ENCODE measurements around the gene CERT1. TPM values are rescaled to one million over a fixed set of nuclear protein-coding genes. Genes with fewer than 3 reads are reported as not detected.

Gene CERT1
- total and polyA plus RNA-seq, 2 donors (not counting 3 experiments of a cell fraction or from before 2014, with no cell fraction given): 8.0 to 21.3 TPM

- FAIRE-seq (no peak), DNase-seq (ENCODE audit: low read depth, low spot score) (no peak)
- H3K9me3 ChIP-seq (replicated peaks; ENCODE audit: control insufficient read depth, insufficient read depth, low read length): no peaks in the 10 kb centered on the region
- POLR2A ChIA-PET: no interaction called here
- intact Hi-C loops (cut with micrococcal nuclease) (no loop called here), dilution Hi-C loops (cut with MboI; ENCODE audit: extremely low pct_ligation_motif_present, low sequenced_read_pairs) (no loop called here)
- no peak overlapping the region for H2AFZ ChIP-seq (ENCODE audit: low read depth, low read length)
- H3K4me1 ChIP-seq (ENCODE audit: control insufficient read depth, extremely low read depth, insufficient read depth, low read length): no peaks in the 10 kb centered on the region
- CTCF ChIA-PET: interaction anchor here (0.7 kb wide), 1 partner anchor 20 kb away, joined by 3 read pairs; the partner anchor contains the start of gene HMGCR
- peaks cover 2% of the 10 kb centered on the region for H3K79me2 ChIP-seq (ENCODE audit: control insufficient read depth, insufficient read depth, low read length)
- H3K9ac ChIP-seq (replicated peaks; ENCODE audit: extremely low read depth, insufficient read depth, low read length): no peak overlapping the region
- no peaks in the 10 kb centered on the region for H3K27me3 ChIP-seq (ENCODE audit: control insufficient read depth in 2 of 2, insufficient read depth in 2 of 2, low read length in 2 of 2)
- peaks cover 21 to 49% of the 10 kb centered on the region in 2 experiments for H3K36me3 ChIP-seq (ENCODE audit: control insufficient read depth in 2 of 2, extremely low read depth in 1 of 2, insufficient read depth in 2 of 2, low read length in 2 of 2)
- TF ChIP-seq CTCF (IDR thresholded peaks at IDR 0.05; ENCODE audit: extremely low read depth in 1 of 2, insufficient read depth in 1 of 2, low read depth in 1 of 2, low read length in 2 of 2) (no peak), MAX (IDR thresholded peaks at IDR 0.05; ENCODE audit: insufficient read depth, insufficient read length) (no peak), JUN (IDR thresholded peaks at IDR 0.05; ENCODE audit: borderline replicate concordance, insufficient read depth, insufficient read length, low read depth) (no peak), FOS (IDR thresholded peaks at IDR 0.05; ENCODE audit: borderline replicate concordance, insufficient read depth, low read length) (no peak), POLR2AphosphoS5 (IDR thresholded peaks at IDR 0.05; ENCODE audit: insufficient read depth, low read depth, low read length) (no peak), POLR2A (IDR thresholded peaks at IDR 0.05; ENCODE audit: low read depth, low read length) (no peak), GATA2 (IDR thresholded peaks at IDR 0.05; ENCODE audit: insufficient read depth, insufficient read length, low read depth, low read length) (no peak), MYC (IDR thresholded peaks at IDR 0.05; ENCODE audit: low read depth, low read length) (no peak), EZH2 (IDR thresholded peaks at IDR 0.05; ENCODE audit: borderline replicate concordance, low read depth, low read length, severe bottlenecking) (no peak)
- no peak overlapping the region for H3K4me3 ChIP-seq (replicated peaks in 1 of 3; ENCODE audit: insufficient read depth in 1 of 3, low read depth in 1 of 3, low read length in 3 of 3)
- no TSS peak for BruUV-seq (replicated peaks)
- H3K27ac ChIP-seq (ENCODE audit: insufficient read depth, low read depth, low read length): no peak overlapping the region
- H3K9me1 ChIP-seq (replicated peaks; ENCODE audit: control insufficient read depth, extremely low read depth, insufficient read depth, low read length): no peaks in the 10 kb centered on the region
- no peaks in the 10 kb centered on the region for H4K20me1 ChIP-seq (replicated peaks; ENCODE audit: control insufficient read depth, extremely low read depth, insufficient read depth, low read length)
- no peak overlapping the region for H3K4me2 ChIP-seq (ENCODE audit: insufficient read depth, low read length)
These were observed 154.7 kb downstream of the CERT1 start for GRCh38 chr5:75356719-75357118.

Measured in endothelial cell of umbilical vein (primary cell).